NCI-H1417 (cell line): Measurements from ENCODE around the gene WDFY4.
A peak's percentile ranks its signal among the peaks of the same experiment; 100 is the strongest.

Experiments
- DNase-seq, 3 experiments: peaks; one replicate each; lab custom pipeline; 2025; lab: John Stamatoyannopoulos, UW

The WDFY4 gene

DNA sequence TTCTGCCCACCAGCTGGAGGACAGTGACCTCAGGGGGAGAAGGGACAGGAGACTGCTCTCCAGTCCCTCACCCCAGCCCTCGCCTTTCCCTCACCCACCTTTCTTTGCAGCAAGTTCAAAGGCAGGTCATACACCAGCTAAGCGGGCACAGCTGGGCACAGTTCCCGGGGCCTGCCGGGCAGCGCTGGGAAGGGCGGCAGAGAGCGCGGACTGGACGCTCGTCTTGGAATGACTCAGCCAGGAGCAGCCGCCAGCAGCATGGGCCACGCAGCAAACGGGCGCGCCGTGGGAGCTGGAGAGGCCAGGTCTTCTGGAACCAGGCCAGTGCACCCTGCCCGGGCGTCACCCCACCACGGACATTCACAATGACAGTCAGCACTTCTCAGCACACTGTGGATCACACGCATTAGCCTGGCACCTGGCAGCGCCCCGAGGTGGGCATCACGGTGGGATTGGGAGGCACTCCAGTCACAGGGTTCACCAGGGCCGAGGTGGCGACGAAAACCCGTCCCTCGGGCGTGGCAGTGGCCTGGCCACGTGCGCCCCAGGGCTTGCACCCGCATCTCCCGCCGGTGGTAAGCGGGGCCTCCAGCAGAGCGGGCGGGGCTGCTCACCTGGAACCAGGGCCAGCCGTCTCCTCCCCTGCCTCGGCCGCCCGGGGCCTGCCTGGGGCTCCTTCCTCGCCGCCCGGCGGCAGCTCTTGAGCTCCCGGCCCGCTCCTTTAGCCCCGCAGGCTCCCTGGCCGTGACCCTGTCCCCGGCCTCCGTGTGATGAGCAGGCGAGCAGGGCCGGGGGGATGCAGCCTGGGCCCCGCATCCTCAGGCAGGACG is 29.0 kb upstream of the WDFY4 start:
- DNase-seq: peak; percentile 17 to 83 (median 78)

DNA sequence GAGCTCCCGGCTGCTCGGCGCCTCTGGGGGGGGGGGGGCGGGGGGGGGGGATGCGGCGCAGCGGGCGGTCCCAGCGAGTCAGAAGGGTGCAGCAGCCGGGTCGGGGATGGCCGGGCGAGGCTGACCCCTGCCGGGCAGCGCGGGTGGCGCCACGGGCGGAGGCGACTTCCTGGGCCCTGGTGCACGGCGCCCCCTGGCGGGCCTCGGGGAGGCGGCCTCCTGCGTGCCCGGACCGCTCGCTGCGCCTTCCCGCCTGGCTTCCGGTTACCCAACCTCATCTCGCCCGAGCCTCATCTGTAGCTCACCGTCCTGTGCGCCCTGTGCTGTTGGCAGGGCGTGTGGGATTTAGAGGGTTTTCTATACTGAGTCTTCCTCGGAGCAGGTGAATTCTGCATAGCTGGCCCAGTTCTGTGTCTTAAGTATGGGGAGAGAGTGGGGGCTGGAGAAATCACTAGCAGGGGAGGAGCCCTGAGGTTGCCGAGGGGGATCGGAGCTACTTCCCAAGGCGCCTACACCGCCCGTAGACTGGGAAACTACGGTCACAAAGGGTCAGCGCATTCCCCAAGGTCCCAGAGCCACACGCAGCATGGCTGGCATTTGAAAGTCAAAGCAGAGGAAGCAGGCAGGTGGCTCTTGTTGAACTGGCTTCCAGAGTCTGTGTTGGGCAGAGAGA is 28.3 kb upstream of the WDFY4 start:
- DNase-seq: peak; percentile 69 to 86 (median 79)

DNA sequence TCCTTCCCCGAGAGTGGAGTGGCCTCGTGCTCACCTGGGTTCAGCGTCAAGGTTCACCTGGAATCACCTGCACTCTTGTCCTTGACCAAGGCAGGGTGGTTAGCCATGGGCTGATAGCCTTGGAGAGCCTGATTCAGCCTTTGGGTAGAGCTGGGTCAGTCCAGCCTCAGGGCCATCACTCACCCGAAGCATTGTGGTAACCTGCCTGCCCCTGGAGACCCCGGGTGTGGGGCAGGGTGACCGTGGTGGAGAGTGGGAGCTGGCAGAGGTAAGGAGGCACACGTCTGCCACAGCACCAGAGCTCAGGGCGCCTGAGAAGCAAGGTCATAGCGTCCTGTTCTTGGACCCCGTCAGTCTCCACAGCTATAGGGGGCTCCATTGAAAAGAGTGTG is 27.8 kb upstream of the WDFY4 start:
- DNase-seq: no peak

DNA sequence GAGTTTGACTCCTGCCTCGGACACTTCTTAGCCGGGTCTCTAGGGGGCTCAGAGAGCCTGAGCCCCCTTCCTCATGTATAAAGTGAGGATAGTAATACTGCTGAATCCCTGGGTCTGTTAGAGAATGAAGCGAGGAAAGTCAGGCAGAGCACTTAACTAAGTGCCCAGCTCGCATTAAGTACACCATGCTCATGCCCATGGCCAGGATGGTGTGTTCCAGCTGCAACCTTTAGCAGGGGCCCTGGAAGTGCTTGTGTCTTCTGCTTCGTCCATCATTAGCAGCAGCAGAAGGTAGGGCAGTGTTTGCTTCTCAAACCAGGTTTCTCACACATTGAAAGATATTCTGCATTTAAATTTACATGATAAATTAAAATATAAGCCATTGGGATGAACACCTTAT is 27.3 kb upstream of the WDFY4 start:
- DNase-seq: no peak

DNA sequence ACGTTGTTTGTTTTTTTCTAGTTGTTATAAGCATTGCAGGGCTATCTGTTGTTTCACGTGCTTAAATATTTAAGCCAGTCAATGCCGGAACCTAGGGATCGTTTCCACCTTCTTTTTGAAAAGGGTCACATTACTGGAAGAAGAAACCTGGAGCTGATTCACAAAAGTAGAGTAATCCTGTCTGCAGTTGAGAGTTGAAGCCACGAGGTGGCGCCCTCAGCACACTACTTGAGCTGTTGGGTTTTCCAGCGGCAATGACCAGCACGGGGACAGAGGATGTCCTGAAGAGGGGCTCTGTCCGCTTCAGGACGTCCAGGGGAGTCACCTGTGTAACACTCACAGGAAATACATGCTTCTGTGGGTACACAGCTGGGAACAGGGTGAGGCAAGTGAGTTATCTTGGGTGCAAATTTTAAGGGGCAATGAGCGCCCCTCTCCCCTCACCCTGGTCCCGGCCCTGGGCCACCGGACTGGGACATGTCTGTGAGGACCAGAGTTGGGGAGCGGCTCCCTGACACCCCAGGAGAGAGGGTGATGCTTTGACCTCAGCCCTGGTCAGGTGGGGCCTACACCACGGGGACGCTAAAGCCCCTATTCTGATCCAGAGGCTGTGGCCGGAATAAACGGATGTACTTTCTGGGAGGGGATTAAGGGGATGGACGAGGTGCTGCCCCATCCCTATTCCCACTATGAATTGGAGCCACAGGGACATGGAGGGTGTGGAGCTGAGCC is 26.3 kb upstream of the WDFY4 start:
- DNase-seq: peak; percentile 47 to 76 (median 50)

DNA sequence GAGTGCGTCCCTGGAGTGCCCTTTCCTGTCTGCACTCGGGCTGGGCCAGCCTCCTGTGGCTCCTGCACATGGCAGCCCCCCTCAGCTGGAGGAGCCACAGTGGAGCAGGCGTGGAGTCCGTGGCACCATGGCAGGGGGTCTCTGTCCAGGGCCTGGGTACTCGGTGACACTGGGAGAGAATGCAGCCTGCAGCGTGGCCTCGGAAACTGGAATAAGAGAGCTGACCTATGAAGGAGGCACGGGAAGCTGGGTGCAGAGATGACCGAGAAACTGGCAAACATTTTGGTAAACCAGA is 25.8 kb upstream of the WDFY4 start:
- no peak for DNase-seq

DNA sequence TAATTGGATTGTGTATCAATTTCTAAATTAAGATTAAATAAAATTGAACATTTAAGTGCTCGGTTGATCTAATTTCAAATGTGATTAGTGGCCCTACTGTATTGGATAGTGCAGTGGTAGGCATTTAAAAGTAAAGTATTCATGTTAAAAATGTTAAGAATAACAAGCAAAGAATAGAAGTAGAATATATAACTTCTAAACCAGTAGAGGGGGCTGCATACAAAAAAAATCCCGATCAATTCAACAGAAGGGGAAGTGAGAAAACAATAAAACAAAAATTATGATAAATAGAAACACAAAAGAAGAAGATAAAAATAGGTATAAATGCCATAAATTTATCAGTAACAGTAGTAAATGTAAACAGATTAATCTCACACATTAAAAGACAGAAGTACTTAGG is 24.9 kb upstream of the WDFY4 start:
- DNase-seq: peak in 1 of 3 experiments; percentile 51

DNA sequence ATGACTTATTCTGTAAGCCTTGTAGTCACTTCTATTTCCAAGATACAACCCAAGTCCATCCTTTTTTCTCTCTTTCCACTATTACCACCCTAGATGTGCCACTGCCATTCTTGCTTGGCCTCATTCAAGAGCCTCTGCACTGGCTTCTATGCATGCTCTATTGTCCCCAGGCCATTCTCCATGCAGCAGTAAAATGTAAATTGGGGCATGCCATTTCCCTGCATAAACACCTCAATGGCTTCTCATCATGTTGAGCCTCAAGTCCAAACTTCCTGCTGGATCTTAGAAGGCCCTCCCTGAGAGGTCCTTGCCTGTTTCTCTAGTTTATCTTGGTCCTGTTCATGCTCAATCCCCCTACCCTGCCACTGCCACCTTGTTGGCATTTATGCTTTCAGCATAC is 23.2 kb upstream of the WDFY4 start:
- no peak for DNase-seq

DNA sequence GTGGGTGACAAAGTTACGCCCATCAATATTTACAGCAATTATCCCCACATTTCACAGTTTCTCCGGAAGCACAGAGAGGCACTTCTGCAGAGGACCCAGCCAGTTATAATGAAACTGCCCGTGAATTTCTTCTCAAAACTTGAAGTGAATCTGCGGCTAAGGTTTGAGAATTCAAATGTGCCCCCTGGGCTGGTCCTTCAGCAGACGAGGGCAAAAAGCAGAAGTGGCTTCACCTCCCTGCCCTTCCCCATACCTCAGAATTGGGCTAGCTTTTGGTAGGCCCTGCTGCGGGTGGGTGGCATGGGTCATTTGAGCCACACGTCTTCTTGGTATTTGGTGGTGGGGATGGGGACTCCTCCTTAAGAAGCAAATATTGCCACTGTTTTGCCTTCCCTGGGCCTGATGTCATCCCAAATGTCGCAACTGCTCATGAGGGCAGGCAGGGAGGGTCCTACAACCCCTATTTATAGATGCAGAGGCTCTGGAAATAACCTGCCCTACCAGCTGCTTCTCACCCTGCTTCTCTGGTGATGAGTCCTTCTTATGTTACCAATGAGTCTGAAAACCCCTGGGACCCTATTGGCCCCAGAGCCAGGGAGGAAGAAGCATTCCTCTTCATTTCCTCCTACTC is 16.6 kb upstream of the WDFY4 start:
- no peak for DNase-seq

DNA sequence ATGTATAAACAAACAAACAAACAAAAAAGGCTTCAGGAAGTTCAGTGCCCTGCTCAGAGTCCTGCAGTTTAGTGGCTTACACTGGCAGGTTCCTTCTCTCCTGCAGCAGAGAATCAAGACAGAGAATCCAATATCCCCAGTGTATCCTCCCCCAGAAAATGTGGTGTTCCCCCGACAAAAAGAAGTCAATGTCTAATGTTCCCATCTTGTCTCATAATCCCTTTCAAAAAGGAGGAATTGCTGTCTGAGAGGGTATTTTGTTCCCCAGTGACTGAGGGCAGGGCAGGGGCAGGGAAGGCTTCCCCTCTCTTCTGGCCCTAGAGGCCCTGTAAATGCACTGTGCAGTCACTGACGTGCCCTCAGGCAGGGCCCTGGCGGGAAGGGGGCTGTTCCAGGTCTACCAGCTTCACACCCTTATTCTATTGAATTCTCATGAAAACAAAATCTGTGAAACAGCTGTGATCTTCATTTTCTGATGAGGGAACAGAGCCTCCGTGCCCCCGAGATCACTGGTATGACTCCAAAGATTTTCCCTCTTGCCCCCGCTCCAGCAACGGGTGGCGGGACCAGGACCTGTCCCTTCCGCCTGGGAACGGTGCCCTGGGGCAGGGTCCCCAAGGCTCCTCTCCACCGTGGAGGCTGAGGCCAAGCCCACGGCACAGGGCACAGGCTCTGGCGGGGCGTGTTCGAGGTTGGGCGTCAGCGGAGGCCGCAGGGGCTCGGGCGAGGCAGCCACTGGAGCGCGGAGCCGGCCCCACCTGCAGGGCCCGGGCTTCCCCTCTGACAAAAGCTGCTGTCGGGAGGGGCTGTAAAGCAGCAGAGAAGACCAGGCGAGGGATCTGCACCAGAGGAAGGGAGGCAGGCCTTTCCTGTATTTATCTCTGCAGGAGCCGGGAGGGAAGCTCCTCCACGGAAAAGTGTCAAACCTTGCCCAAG is 13.4 kb upstream of the WDFY4 start:
- no peak for DNase-seq

DNA sequence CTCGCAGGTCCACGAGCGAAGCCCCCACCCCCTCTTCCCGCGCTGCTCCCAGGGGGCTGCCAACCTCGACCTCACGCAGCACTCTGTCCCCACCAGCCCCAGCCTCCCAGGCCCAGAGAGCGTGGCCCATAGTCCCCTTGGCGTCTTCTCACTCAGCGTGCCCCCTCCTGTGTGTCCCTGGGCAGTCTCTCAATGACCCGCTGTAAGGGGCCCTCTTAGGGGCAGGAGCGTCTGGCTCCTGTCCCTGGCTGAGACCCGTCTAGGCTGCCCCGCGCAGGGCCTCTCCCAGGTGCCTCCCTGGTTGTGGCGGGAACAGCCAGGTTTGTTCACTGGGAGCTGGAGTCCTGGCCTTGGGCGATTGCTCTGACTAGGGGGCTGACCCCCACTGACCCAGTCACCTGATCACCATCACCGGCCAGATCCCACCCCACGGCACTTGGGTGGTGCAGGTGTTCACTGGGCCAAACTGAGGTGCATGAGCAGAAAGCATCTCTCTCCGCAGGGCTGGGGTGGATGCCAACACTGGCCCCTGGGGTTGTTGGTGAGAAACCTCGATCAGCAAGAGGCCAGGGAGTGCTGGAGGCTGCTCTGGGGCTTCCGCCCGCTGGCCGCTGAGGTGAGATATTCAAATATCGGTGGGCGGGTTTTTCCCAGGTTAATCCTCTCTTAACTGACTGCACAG is 12.6 kb upstream of the WDFY4 start:
- DNase-seq: no peak

DNA sequence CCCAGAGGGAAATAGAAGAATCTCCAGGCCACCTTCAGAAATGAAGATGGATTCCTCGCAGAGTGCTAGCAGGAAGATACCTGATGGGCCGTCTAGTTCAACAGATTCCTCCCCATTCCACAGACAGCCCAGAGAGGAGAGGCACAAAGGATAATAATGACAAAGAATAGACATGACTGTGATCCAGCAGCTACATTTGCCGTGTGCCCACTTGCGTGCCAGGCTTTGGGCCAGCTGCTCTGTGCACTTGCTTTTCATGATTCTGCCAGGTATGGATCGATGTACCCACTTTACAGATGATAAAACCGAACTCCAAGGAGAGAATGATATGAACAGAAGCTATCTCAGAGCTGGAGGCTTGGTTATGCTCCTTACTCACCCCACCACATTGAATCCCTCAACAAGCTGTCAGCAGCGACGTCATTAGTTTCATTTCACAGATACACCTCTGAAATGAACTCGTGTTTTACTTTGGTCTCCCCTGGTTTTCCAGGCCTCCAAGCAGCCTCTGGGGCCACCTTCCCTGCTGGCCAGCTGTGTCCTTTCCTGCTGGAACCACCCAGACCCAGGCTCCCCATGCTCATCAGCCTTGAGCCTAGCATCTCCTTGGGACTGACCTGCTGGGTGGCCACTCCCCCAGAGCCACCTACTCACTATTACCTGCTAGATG is 11.9 kb upstream of the WDFY4 start:
- no peak for DNase-seq

DNA sequence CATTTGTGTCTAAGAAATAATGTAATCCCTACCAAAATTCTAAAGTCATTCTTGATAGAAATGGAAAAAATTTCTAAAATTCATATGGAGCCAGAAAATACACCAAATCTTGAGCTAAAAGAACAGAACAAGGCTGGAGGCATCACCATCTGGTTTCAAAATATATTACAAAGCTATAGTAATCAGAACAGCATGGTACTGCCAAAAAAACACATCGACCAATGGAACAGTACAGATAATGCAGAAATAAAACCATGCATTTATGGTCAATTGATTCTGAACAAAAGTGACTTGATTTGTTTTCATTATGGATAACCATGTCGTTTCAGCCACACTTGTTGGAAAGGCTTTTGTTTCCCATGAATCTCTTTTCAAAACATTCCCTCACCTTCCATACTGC is 7.0 kb upstream of the WDFY4 start:
- DNase-seq: no peak

DNA sequence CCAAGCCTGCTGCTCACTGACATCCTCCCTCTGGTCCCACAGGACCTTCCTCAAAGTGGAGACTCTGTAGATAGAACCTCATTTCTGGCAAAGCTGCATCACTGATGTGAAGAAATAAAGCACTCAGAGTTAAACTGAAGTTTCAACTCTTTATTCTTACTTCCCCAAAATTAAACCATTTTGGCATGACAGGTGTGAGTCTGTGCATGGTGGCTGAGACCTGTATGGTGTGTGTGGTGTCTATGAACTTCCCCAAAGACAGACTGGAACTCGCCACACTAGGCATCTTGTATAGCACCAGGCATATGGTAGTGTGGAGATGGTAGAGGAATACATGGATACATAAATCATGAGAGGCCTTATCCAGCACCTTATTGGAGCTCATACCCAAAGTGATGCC is 6.6 kb upstream of the WDFY4 start:
- no peak for DNase-seq

DNA sequence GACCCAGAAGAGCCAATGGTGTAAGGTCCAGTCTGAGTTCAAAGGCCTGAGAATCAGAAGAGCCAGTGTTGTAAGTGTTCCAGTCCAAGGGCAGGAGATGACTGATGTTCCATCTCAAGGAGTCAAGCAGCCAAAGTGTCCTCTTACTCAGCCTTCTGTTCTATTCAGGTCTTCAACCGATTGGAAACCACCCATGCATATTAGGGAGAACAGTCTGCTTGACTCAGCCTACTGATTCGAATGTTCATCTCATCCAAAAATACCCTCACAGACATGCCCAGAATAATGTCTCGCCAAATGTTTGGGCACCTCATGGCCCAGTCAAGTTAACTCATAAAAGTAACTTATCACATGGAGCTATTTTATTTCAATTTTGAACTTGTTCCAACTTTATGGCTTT is 2.9 kb upstream of the WDFY4 start:
- no peak for DNase-seq

DNA sequence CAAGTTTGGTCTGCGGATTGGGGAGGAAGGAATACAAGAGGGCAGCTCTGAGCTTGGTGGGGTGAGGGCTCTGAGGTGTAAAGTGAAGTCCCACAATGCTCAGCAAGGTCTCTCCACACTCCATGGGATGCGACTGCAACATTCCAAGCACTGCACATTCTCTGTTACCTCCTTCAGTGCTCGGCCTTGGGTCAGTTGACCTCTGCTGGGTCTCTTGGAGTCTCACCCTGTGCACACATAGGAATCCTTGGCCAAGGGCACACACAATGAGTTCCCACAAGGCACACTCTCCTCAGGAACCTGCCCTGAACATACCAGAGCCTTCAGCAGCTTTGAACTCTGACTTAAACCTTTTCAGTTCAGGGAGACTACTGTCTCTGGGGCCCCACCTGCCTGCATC is 2.4 kb upstream of the WDFY4 start:
- no peak for DNase-seq

DNA sequence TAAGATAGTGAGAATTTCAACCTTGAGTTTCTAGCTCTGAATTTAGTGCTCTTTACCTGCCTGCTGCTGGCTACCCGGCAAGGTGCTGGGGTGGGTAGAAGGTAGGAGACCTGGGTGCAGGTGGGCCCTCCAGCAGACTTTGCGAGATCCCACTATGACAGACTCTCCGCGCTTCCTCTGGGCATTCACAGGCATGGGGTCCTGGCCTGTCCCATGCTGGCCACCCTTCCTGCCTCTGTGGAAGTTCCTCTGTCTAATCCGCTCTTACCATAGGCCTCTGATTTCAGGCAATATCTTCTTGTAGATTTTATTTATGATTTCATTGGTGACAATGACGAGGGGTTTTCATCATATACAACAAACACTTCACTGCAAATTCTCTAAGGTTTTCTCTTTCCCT is 1.2 kb upstream of the WDFY4 start:
- no peak for DNase-seq

DNA sequence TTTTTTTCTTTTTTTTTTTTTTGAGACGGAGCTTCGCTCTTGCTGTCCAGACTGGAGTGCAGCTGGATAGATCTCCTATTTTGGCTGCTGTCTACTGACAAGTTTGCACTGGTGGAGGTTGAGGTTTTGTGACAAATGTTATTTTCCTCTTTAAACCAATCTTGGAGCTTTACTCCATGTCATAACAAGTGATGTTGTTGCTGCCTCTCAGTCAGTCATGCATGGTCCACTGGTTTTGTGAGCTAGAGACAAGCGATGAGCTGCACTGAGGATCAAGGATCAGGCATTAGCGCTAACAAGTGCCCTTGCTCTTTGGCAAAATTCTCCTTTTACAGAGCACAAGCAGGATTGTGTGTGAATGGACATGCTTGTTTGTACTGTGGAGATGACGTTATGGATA is 805 bp upstream of the WDFY4 start:
- DNase-seq: peak in 1 of 3 experiments; percentile 81

DNA sequence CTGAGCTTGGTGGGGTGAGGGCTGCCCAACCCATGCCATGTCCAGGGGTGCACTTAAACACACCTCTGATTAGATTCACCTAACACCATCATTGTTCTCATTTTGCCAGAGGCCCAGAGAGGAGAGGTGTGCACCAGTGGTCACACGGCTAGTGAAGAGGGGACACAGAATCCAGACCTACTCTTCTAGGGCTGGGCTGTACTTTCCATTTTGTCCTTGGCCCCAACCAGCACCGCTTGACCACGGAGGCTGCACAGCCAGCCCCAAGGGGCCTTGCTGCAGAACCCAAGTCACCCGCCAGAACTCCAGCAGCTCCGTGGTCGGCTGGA is 246 bp upstream of the WDFY4 start:
- no peak for DNase-seq

DNA sequence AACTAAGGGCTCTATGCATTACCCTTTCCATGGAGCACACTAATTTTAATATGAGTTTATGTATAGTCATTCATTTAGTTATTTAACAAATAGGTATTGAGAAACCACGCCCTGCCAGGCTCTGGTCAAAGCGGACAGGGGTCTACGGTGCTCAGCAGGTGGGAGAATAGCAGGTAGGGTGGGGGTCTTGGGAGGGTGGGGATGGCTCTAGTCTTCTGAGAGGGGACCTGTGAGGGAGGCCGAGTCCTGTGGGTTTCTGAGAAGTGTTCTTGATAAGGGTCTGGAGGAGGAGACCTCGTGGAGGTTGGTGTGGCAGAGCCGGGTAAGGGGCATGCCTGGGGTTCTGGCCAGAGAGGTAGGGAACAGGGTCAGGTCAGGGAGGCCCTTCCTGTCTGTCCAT is 1.1 kb downstream of the WDFY4 start:
- DNase-seq: no peak
